GM18508 (cell line): ENCODE data around the gene BMERB1.

Source experiments
- ATAC-seq: cut with Tn5 transposase; IDR thresholded peaks from one replicate; pipeline ENCODE4 v1.9.1; 2021; ENCODE audit warnings: moderate number of reproducible peaks; ENCODE audit not compliant: insufficient read depth, unreplicated experiment

The BMERB1 gene

DNA sequence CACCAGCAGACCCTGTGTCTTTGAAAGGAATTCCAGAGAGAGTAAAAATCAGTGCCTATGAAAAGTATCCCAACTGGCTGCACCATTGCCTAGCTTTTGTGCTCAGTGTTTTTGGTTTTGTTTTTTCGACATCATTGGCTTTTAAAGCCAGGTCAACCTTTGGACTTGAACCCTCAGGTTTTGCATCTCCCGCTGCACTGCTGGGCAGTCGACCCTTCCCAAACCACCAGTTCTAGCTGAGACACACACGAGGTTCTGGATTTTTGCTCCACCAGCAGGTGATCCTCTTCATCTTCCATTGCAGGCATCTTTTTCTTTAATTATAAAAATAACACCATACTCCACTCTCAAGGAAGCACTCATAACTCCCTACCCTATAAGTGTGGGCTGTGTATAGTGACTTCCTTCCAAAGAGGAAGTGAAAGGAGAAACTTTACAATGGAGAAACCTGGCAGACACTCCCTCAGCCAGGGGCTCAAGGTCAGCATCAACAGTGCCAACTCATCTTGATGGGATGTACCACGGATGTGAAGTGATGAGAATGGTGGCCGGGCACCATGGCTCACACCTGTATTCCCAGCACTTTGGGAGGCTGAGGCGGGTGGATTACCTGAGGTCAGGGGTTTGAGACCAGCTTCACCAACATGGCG lies 57.8 kb downstream of the BMERB1 start:
- ATAC-seq = no peak

DNA sequence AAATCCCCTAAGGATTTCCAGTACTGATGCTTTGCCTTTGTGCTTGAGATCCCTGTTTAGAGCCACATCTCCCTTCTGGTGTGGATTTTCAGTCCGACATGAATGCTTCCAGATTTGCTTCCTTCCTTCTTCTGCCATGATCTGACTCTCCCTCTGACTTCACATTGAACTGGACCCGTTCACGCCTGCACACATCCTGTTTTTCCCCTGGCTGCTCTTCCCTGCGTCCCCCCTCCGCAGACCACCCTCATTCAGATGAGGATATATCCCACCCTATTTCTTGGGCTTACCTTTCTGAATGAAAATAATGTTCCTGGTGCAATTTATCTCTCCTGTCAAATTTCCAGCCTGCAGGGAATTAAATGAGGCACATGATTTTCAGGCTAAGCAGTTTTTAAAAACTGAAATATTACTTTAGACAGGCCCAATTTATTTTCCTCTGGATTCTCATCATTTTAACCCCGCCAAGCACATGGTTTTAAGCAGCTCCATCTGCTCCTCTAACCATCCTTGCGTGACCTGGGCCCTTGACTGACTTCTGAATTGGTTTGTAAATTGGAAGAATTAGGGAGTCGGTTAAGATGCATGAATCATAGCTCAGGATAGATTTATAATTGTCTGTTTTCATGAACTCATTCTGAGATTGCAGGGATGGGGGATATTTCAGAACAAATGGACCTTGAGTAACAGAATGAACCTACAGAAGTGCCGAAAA lies 59.2 kb downstream of the BMERB1 start:
- no peak for ATAC-seq

DNA sequence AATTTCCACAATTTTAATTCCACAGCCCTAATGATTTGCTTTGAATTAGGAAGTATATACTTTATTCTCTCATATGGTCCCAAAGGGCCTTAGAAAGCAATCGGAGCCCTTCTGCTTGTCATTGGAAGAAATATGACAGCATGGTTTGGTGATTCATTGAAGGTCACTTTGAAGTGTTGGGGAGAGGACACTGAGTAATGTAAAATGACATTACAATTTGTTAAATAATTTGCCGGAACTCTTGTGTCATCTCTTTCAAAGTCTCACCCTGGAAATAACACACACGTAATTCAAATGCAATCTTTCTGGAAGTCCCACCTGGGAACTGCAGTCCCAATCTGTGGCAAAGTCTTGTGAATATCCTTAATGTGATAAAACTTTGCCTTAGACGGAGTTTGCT lies 59.8 kb downstream of the BMERB1 start:
- no peak for ATAC-seq

DNA sequence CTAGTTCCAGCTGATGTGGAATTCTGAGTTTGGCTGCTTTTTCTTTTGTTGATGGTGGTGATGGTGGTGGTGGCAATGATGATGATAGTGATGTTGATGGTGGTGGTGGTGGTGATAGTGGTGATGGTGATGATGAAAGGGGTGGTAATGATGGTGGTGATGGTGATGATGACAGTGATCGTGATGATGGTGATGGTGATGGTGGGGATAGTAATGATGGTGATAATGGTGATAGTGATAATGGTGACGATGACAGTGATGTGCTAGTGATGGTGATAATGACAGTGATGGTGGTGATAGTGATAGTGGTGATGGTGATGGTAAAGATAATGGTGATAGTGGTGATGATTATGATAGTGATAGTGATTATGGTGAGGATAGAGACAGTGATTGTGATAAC lies 61.5 kb downstream of the BMERB1 start:
- ATAC-seq = no peak

DNA sequence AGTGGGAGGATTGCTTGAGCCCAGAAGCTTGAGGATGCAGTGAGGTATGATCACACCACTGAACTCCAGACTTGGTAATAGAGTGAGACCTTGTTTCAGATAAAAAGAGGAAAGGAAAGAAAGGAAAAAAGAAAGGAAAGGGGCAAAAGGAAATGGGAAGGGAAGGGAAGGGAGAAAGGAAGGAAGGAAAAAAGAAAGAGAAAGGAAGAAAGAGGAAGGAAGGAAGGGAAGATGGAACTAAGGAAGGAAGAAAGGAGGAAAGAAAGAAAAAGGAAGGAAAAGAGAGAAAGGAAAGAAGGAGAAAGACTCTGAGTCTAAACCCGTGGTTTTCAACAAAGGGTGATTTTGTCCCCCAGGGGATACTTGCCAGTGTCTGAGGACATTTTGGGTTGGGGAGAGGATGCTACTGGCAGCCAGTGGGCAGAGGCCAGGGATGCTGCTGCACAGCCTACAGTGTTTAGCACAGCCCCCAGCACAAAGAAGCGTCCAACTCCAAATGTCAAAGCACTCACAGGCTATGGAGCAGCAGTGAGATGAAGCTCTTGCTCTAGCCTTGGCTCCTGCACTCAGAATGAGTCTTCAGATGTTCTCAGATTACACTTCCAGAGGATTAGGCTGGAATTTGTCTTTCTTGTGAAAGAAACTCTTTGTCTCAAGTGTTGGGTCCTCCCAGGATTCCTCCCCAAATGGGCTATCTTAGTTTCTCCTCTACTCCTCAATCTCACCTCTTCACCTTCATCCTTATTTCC lies 64.2 kb downstream of the BMERB1 start:
- no peak for ATAC-seq

DNA sequence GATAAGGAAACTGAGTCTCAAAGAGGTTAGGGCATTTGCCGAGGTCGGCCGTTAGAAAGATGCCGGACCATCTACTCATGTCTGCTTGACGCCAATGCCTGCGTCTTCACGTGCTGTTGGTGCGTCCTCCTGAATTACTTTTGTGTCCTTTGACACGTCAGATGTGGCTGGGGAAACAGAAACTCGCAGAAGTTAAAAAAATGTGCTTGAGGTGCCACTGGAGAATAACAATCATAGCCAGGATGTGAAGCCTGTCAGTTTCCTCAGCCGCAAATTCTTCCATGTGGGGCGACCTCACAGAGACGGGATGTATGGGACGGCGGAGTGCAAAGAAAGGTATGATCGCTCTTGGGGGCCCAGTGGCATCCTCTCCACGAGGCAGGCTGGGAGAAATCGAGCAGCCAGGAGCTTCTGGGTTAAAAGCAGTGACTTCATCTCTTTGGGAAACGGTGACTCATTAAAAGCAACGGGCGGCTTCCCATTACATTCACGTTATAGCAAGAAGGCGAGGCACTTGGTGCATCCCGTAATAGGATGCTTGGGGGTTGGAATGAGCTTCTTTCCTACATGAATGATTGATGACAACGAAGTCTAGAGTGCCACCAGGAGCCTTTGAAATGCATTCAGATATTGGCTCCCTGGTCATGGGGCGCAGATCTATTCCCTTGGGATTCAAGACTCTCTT lies 67.8 kb downstream of the BMERB1 start:
- ATAC-seq = no peak

DNA sequence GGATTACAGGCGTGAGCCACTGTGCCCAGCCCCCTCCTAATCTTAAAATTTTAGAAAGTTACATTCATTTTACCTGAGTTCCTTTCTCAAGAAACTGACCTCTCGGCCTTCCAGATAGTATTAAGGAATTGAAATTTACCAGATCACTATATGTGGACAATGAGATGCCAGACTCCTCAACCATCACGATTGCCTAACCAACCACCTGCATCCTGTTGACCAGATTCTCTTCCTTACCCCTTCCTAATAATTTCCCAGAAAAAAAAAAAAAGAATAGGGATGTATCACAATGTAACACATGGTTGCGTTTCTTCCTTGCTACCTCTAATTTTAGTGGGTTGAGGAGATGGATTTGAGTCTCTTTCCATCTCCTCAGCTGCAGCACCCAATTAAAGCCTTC lies 72.1 kb downstream of the BMERB1 start:
- no peak for ATAC-seq

DNA sequence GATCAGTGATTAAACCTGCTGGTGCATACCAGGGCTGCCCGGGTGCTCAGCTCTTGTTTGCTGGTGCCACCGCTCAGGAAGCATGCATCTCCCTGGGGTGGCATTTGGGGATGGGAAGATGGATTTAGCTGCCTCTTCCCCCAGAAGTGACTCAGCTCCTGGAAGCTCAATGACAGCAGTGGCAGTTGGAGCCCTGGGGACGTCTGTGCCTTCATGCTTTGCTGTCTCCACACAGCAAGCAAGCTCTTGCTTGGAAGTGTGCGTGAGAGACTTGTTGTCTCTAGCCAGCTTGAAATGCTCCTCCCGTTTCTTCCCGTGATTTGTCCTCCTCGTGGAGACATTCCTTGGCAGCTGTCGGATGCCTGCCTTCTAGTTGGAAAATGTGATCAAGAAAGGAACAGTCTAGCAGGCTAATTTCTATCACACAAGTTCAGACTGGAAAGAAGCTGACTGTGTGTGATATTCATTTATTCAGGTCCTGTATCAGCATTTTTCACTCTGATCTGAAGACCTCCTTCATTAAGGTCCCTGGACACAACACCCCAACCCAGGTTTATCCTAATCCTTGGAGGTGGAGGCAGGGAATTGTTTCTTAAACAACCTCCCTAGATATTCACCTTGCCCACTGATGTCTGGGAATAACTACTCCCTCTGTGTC lies 73.0 kb downstream of the BMERB1 start:
- no peak for ATAC-seq

DNA sequence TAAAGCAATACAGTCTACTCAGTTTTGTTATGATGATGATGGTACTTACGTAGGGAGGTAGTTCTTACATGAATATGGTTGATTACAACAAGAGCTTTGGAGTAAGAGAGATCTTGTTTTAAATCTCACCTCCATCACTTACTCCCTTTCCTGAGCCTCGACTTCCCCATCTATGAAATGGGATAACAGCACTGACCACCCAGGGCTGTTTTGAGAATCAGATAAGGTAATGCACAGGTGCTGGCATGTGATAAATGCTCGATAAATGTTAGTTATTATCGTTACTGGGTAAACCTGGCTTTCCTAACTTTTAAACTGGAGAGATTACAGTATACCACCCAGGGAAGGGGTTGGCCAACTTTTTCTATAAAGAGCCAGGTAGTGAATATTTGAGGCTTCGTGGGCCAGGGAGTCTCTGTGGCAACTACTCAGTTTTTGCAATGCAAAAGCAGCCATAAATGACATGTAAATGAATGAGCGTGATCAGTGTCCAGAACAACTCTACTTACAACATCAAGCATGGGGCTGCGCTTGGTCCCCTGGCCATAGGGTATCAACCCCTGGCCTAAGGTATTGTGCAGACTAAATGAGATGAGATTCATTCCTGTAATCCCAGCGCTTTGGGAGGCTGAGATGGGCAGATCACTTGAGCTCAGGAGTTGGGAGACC lies 73.7 kb downstream of the BMERB1 start:
- ATAC-seq = no peak

DNA sequence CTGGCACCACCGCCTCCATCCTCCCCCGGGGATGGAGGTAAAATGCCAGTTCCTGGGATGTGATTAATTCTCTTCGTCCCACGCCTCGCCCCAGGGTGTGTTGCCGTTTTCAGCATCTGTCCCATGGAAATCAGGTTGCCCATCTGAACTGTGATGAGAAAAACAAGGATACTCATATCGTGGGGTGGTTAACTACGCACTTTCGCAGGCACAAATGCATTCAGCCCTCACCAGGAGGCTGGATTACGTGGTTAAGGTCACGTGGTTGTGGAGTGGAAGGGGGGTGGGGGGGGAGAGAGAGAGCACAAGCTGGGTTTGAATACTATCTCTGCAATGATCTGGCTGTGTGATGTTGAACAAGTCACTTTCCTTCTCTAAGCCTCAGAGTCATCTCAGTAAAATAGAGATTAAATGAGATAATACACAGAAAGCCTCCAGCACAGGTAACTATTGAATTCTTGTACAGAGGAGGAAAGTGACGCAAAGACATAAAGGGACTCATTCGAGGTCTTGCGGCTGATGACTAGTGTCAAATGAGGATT lies 74.7 kb downstream of the BMERB1 start:
- no peak for ATAC-seq

DNA sequence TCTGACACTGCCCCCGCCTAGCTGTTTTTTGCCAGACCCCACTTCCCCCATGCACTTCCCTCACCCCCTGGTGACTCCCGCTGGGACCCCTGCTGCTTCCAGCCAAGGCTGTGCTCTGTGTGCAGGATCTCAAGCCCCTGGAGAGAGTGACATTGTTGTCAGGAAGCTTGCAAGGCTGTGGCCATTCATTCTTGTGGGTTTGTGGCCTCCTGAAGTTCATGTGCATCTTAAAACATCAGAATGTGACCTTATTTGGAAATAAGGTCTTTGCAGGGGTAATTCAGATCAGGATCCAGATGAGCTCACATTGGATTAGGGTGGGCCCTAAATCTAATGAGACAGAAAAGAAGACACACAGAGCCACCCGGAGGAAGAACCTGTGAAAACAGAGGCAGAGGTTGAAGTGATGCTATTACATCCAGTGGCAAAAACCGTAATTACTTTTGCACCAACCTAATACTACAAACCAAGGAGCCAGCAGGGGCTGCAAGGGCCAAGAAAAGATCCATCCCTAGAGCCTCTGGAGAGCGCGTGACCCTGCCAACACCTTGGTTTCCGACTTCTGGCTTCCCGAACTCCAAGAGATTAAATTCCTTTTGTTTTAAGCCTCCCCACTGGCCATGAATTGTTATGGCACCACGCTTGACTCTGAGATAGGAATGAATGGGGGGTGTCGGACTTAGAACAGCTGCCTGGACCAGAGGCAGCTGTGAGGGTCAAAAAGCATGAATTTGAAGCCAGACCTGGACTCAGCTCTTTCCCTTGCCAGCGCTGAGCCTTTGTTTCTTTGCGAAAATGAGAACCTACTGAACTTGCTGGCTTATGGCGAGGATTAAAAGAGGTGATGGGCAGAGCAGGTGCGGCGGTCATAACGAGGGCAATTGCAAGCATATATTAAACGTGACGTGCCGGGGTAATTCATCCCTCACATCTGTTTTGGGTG lies 75.5 kb downstream of the BMERB1 start:
- no peak for ATAC-seq

DNA sequence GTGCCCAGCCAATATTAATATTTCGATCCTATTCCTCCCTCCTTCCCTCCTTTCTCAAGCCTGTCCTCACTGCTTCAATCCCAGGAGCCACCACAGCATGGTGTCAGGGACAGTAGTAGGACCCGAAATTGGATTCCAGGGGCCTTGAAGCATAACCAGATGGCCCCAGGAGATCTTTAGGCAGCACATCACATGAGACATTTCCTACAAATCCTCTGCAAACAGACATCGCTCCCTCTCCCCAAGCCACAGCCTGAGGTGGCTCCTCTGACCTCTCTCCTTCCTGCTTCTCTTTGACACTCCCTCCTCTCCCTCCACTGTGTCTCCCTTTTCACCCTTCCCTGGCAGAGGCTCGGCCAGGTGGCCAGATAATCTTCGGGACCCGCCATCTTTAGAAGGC lies 76.6 kb downstream of the BMERB1 start:
- ATAC-seq = no peak

DNA sequence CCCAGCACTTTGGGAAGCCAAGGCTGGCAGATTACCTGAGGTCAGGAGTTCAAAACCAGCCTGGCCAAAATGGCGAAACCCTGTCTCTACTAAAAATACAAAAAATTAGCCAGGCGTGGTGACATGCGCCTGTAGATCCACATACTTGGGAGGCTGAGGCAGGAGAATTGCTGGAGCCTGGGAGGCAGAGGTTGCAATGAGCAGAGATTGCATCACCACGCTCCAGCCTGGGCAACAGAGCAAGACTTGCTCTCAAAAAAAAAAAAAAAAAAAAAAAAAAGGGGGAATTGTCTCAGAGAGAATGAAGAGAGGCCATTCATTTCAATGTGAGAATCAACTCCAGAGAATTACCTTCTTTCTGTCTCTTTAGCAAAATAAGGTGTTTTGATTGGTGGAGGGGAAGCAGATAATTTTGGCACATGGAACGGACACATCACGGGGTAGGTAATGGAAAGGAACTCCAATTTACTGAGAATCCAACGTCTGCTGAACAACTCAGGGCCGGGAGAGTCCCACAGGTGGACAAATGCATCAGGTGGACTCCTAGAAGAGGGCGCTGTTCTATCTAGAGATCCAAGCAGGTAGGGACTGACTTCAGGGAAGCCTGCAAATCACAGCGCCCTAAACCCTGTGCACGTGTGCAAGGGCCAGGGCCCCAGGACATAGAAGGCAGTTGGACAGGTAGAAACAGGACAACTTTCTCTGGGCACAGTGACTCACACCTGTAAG lies 77.5 kb downstream of the BMERB1 start:
- ATAC-seq = no peak

DNA sequence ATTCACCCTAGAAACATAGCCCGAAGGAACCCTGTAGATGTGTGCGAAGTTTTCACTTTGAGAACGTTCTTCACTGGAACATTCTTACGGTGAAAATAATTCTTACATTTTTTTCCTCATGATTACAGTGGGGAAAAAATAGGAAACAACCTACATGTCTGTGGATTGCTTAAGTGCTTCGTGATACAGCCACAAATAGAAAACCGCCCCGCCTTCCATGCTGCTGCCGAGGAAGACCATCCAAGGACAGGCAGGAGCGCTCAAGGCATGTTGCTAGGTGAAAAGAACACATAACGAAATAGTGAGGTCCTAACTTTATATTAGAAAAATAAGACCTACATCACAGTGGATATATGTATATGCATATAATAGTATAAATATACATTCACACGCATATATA lies 78.8 kb downstream of the BMERB1 start:
- ATAC-seq = no peak

DNA sequence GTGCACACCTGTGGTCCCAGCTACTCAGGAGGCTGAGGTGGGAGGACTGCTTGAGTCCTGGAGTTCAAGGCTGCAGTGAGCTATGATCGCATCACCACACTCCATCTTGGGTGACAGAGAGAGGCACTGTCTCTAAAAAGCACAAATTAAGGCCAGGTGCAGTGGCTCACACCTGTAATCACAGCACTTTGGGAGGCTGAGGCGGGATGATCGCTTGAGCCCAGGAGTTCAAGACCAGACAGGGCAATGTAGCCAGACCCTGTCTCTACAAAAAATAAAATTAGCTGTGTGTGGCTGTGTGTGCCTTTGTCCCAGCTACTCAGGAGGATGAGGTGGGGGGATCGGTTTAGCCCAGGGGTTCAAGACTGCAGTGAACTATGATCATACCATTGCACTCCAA lies 81.6 kb downstream of the BMERB1 start:
- no peak for ATAC-seq

DNA sequence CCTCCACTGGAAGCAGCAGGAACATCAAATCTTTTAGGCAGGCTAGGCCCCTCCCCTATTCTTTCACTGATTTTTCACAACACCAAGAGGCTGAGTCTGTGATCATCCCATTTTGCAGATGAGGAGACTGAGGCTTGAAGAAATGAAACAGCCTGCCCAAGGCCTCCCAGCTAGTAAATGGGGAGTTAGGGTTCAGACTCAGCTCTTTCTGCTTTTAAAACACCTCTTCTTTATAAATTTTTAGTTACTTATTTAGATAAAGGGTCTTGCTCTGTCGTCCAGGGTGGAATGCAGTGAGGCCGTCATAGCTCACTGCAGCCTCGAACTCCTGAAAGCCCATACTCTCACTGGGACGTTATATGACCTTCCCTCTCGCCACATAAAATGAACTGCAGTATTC lies 82.2 kb downstream of the BMERB1 start:
- ATAC-seq = no peak

DNA sequence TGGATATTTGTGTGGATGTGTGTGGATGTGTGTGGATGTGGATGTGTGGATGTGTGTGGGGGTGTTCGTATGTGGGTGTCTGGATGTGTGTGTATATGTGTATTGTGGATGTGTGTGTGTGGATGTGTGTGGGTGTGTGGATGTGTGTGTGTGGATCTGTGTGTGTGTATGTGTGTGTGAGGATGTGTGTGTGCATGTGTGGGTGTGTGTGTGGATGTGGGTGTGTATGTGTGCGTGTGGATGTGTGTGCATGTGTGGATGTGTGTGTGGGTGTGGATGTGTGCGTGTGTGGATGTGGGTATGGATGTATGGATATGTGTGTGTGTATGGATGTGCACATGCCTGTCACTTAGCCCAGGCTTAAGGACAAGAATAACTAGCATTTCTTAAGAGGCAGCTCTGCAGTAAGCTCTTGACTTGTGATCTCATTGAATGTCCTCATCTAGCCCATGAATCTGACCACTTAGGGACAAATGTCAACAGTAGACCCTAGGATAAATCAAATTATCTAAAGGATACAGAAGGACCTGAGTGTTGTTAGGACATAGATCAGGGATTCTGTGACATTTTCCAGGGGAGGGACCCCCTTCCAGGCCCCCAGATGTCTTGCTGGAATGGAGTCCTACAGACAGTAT lies 83.5 kb downstream of the BMERB1 start:
- ATAC-seq = no peak
